ENCODE data around the gene PDK2. TPM values are rescaled to one million over a fixed set of nuclear protein-coding genes. Genes with fewer than 3 reads are reported as not detected.
A peak's percentile ranks its signal among the peaks of the same experiment; 100 is the strongest.

PDK2 gene
- total and polyA plus RNA-seq, 9 of the 15 experiments (the other 6 are each of a cell fraction or from before 2014, with no cell fraction given), result 0.03 to 2.5 (median 1.4) TPM

DNA sequence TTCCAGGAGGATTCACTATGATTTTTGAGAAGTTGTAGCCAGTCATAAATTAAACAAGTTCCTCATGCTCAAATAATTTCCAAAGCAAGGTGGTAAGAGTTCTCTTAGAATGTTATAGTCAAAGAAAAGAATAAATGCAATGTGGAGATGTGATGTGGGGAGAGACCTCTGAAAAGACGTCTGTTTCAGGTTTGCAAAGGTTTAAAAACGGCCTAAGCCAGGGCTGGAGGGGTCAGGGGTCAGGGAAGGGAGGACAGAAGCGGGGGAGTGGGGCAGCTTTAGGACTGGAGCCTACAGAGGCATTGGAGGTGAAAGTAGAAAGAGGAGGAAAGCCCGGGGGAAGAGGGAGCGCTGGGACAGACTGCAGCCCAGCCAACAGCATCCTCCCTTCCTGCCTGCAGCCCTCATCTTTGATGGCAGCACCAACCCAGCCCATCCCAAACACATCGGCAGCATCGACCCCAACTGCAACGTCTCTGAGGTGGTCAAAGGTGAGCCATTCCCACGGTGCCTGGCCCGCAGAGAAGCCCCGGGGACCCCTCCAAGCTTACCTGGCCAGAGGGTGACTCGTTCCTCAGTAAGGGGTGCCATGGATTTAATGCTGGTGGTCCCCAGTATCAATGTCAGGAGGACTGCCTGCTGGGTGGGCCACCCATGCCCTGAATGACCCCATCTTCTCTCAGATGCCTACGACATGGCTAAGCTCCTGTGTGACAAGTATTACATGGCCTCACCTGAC lies 11.4 kb downstream of the PDK2 start:
- no TSS peak for BruUV-seq (replicated peaks)
- Histone ChIP-seq H3K4me3 (no peak overlapping the region), H3K9ac (ENCODE audit: insufficient read depth in 1 of 2, low read depth in 2 of 2, low read length in 2 of 2) (0 out of 4 replicates have a peak overlapping the region, but pooled peaks of 1 of the 2 experiments have one; percentile 29), H3K27me3 (ENCODE audit: control insufficient read depth in 2 of 2, insufficient read depth in 2 of 2, low read length in 2 of 2) (peaks cover 0 to 38% of the 10 kb centered on the region in 2 experiments; a peak in 2 of 5 replicates), H2AFZ (ENCODE audit: low read depth, low read length) (no peak overlapping the region), H3K4me2 (ENCODE audit: insufficient read depth, low read length) (no peak overlapping the region), H3K9me1 (ENCODE audit: control insufficient read depth, insufficient read depth, low read length) (peaks cover 4% of the 10 kb centered on the region), H3K36me3 (ENCODE audit: control insufficient read depth, insufficient read depth, low read length) (no peaks in the 10 kb centered on the region), H3K9me3 (replicated peaks; ENCODE audit: control insufficient read depth, insufficient read depth, low read depth, low read length) (no peaks in the 10 kb centered on the region), H3K79me2 (ENCODE audit: control insufficient read depth, insufficient read depth, low read length) (no peaks in the 10 kb centered on the region), H3K27ac (ENCODE audit: extremely low read depth, low read depth, low read length) (no peak overlapping the region), H3K4me1 (replicated peaks in 1 of 2; ENCODE audit: control insufficient read depth in 2 of 2, insufficient read depth in 2 of 2, low read length in 2 of 2) (peaks cover 14 to 37% of the 10 kb centered on the region in 2 experiments), H4K20me1 (replicated peaks; ENCODE audit: control insufficient read depth, insufficient read depth, low read length) (no peaks in the 10 kb centered on the region; the same call in 1 of the 2 replicates)
- 0 out of 2 replicates have a peak, but pooled peaks have one; percentile 28 for TF ChIP-seq EGR1 (conservative IDR thresholded peaks at IDR 0.05)
- TF ChIP-seq PURB (CRISPR knock-in tag; IDR thresholded peaks at IDR 0.05; ENCODE audit: low read depth), result no peak
- peak; percentile 65 for TF ChIP-seq NR2C1 (IDR thresholded peaks at IDR 0.05)
- TF ChIP-seq NR2C1 (tag; IDR thresholded peaks at IDR 0.05), result peak; percentile 72
- TF ChIP-seq MYBL2 (IDR thresholded peaks at IDR 0.05; ENCODE audit: low read depth), result no peak
- no peak for TF ChIP-seq MYBL2 (CRISPR knock-in tag; IDR thresholded peaks at IDR 0.05; ENCODE audit: borderline replicate concordance)
- TF ChIP-seq KLF13 (tag; IDR thresholded peaks at IDR 0.05; ENCODE audit: borderline replicate concordance, low read depth), result no peak
- TF ChIP-seq NR2C2 (CRISPR knock-in tag; IDR thresholded peaks at IDR 0.05), result no peak
- peak; percentile 62 for TF ChIP-seq NR2C2 (tag; IDR thresholded peaks at IDR 0.05)
- TF ChIP-seq PRMT5 (CRISPR knock-in tag; IDR thresholded peaks at IDR 0.05), result no peak
- TF ChIP-seq FOXA3 (CRISPR knock-in tag; conservative IDR thresholded peaks at IDR 0.05 in 1 of 2, IDR thresholded peaks at IDR 0.05 in 1 of 2), result no peak
- TF ChIP-seq ILK (tag; IDR thresholded peaks at IDR 0.05; ENCODE audit: borderline replicate concordance, low read depth), result no peak
- ChIA-PET POLR2A (interaction anchor here (0.6 to 0.9 kb wide), 3 partner anchors 8 to 597 kb away, joined by 3 read pairs; no protein-coding TSS in a partner anchor), CTCF (ENCODE audit: low intra/inter-chr PET ratio) (no interaction called here)
- WGBS (ENCODE audit: insufficient coverage, low coverage, missing lambda C conversion rate), result 6% methylated on average over 9 of the region's 13 CpGs
- ATAC-seq (no peak), DNase-seq (ENCODE audit: extremely low read depth in 1 of 4, low spot score in 3 of 4) (no peak), FAIRE-seq (no peak)
- intact Hi-C loops (cut with micrococcal nuclease) (no loop called here), in situ Hi-C loops (cut with MboI) (no loop called here)

Data from K562 (cell line).